ENCODE measurements around the gene ULK4.

DNA sequence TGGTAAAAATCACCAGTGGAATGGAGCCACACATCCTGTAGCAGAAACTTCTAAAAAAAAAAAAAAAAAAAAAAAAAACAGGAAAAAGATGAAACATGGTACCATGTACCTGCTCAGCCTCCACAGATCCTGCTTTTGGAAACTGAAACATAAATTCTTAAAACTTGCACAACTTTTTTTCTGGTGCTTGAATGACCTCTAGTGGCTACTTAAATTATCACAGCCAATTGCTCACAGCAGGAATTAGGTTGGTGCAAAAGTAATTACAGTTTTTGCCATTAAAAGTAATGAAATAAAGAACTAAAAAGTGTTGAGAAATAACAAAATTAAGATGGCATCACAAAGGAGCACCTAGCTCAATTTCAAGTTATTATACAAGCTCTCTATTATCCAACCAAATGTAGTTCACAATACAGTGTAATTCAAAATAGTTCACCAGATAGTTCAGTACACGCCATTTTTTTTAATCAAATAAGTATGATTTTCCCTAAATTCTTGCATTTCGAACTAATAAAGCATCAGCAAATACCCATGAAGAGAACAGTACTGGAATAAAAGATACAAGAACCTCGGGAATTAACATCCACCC is 80.6 kb downstream of the ULK4 start:
- TF ChIP-seq, protein P1, sequence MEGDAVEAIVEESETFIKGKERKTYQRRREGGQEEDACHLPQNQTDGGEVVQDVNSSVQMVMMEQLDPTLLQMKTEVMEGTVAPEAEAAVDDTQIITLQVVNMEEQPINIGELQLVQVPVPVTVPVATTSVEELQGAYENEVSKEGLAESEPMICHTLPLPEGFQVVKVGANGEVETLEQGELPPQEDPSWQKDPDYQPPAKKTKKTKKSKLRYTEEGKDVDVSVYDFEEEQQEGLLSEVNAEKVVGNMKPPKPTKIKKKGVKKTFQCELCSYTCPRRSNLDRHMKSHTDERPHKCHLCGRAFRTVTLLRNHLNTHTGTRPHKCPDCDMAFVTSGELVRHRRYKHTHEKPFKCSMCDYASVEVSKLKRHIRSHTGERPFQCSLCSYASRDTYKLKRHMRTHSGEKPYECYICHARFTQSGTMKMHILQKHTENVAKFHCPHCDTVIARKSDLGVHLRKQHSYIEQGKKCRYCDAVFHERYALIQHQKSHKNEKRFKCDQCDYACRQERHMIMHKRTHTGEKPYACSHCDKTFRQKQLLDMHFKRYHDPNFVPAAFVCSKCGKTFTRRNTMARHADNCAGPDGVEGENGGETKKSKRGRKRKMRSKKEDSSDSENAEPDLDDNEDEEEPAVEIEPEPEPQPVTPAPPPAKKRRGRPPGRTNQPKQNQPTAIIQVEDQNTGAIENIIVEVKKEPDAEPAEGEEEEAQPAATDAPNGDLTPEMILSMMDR (IDR thresholded peaks at IDR 0.05; ENCODE audit: insufficient read depth, low read length, poor library complexity, severe bottlenecking) = peak; percentile 79
- TF ChIP-seq EZH2phosphoT487 (conservative IDR thresholded peaks at IDR 0.05; ENCODE audit: low read length) = no peak

Data from SU-DHL-6 (cell line).